Left forelimb (tissue), 1 donor: ENCODE results near the gene IL22RA1.

Source experiments
- DNase-seq: peaks from one replicate; pipeline ENCODE4 v3.0.0-alpha.2; 2018; ENCODE audit warnings: low spot score

Gene IL22RA1

DNA sequence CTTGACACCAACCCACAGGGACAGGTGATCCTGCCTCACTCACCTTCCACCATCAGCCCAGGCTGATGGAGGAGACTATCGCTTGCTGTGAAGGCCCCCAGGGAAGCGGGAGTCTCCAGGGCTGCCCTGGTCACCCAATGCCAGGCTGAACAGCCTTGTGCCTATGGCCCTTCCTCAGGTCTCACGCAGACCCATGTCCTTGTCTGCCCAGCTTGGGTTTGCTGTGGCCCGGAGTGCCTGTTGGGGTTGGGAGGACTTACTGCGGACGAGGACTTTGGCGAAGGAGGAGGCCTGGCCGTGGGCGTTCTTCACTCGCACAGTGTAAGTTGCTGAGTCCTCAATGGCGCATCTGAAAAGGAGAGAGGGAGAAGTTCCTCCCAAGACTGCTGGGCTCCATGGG lies 45.3 kb downstream of the IL22RA1 start:
- DNase-seq: no peak

- DNase-seq: no peak
Measured at GRCh38 chr1:24096739-24097103, 46.2 kb downstream of the IL22RA1 start.

GRCh38 chr1:24096009-24096738 lies 46.8 kb downstream of the IL22RA1 start:
- DNase-seq: no peak

GRCh38 chr1:24095140-24095859 lies 47.6 kb downstream of the IL22RA1 start:
- no peak for DNase-seq

DNA sequence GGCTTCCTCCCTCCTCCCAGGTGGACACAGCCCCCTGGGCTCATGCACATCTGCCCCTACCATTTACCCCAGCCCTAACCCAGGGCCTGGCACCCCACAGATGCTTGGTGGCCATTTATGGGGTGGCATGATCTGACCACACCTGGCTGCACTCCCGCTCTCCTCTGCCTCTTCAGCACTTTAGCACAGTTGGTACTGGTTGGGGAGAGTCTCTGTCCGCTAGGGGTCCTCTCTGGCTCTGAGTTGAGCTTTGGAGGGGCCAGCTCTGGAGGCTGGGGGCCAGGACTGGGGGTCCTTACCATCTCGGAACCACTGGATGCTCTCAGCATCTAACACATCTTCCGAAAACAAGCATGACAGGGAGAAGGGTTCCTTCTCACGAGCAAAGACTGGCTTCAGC lies 48.4 kb downstream of the IL22RA1 start:
- DNase-seq: no peak

GRCh38 chr1:24093732-24094131 lies 49.2 kb downstream of the IL22RA1 start:
- DNase-seq: no peak

DNA sequence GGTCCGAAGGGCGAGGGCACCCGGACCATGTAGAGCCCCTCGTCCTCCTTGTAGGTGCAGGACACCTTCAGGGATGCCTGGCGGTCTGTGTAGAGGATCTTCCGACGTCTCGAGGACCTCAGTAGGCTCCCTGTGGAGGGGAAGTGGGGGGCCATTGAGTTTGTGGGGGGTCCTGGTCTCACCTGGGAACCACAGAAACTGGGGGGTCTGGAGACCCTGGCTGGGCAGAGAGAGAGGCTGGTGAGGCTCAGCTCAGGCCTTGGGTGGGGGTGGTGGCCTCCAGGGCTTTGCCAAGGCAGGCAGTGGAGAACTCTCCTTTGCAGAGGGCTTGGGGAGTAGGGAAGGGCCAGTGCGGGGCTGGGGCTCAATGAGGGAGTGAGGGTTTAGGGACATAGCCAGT lies 50.0 kb downstream of the IL22RA1 start:
- no peak for DNase-seq

DNA sequence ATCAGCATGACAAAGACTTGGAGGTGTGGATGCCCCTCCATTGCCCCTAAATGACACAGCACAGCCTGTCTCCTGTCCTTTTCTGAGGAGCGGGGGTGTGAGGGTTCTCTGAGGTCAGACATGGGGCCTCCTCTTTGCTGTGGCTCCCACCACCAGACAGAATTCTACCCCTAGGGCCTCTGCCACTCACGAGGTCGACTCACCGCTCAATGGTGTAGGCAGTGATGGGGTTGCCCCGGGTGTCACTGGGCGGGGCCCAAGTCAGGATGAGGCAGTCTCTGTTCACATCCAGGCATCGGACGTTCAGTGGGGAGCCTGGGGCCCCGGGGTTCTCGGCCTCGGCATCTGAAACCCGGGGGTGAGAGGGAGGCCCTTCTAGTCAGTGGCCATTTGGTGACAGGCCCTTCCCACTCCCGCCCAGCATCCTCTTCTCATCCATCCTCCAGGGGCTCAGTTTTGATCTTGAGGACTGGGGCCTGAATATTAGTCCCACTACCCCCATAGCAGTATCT lies 50.9 kb downstream of the IL22RA1 start:
- DNase-seq: no peak

- DNase-seq: no peak
Measured at GRCh38 chr1:24090736-24091135, 52.2 kb downstream of the IL22RA1 start.

DNA sequence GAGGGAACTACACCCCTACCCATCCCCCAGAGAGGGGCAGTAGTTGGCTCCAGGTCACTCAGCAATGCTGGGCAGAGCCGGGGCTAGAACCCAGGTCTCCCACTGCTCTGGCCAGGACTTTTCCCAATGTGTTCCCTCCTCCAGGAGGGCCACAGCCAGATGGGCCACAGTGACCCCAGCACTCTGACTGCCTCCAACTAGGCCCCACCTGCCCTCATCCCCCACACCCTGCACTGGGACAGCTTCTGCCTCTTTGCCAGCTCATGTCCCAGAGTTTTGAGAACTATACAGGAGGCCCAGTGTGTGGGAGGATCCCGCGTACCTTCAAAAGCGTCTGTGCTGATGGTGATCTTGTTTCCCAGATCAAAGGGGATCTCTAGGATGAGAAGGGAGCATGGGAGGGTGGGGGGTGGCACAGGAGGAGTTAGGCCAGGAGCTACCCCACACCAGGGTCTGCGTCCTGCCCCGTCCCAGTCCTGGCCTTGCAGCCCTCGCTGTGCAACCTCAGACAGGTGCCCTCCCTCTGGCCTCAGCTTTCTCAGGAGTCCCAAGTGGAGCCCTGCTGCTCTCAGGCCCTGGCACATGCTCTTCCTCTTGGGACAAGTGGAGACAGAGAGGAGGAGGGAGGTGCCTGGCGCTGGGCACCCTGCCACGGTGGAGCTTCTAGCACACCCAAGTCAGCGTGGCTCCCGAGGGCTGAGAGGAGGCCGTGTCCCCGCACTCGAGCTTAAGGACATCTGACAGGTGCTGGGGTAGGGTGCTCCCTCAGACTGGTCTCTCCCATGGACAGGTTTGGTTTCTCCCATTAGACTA lies 53.0 kb downstream of the IL22RA1 start:
- DNase-seq: no peak

- DNase-seq: no peak
Measured at GRCh38 chr1:24089027-24089742, 53.8 kb downstream of the IL22RA1 start.

DNA sequence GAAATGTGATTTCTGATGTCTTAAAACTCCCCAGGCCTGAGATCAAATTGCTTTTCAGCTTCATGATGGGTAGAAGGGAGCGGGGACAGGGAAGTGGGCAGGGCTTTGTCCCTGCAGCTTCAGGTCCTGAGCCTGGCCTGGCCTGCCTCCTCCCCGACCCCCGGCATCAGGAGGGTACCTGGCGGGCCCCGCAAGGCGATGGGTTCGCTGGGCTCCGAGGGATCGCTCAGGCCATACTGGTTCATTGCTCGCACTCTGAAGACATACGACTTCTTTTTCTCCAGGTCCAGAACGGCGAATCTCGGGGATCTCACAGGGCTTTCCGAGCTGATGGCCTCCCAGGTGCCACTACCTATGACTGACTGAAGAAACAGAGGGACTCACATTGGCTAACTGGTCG lies 56.5 kb downstream of the IL22RA1 start:
- DNase-seq: no peak

DNA sequence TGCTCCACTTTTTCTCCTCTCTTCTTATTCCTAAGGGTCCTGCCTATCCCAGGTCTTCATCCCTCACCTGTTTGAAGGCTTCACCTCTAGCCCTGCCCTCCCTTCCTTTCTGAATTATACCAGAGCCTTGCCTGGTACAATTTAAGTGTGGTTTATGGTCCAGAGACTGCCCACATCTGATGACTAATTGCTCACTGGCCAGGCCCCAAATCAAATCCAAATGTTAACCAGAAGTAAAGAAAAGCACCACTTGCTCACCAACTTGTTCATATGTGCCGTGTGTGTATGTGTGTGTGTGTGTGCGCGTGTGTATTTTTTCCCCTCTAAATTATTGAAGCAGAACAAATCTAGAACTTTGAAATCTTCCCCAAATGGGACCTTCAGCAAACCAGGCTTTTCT lies 57.4 kb downstream of the IL22RA1 start:
- DNase-seq: no peak

- no peak for DNase-seq
Measured at GRCh38 chr1:24085007-24085406, 57.9 kb downstream of the IL22RA1 start.

DNA sequence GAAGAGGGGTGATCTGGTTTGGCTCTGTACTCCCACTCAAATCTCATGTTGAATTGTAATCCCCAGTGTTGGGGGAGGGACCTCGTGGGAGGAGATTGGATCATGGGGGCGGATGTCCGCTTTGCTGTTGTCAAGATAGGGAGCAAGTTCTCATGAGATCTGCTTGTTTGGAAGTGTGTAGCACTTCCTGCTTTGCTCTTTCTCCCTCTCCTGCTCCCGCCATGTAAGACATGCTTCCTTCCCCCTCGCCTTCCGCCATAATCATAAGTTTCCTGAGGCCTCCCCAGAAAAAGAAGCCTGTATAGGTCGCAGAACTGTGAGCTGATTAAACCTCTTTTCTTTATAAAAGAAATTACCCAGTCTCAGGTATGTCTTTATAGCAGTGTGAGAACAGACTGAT lies 58.9 kb downstream of the IL22RA1 start:
- no peak for DNase-seq

DNA sequence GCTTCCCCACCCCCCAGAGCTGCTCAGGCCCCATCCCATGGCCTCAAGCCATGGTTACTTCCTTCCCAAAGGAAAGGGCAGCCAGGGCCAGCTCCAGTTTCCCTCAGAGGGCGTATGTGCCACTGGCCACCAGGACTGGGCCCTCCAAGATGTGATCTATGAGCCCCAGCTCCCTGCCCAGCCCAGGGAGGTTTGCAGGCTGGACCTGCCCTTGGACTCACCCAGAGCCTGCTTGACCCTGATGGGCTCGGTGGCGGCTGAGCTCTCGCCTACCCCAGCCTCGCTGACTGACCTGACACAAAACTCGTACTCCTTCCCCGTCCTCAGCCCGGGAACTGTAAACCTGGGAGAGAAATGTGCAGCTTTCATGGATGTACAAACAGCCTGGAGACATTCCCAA lies 60.6 kb downstream of the IL22RA1 start:
- no peak for DNase-seq

- DNase-seq: no peak
Measured at GRCh38 chr1:24081190-24081589, 61.8 kb downstream of the IL22RA1 start.

DNA sequence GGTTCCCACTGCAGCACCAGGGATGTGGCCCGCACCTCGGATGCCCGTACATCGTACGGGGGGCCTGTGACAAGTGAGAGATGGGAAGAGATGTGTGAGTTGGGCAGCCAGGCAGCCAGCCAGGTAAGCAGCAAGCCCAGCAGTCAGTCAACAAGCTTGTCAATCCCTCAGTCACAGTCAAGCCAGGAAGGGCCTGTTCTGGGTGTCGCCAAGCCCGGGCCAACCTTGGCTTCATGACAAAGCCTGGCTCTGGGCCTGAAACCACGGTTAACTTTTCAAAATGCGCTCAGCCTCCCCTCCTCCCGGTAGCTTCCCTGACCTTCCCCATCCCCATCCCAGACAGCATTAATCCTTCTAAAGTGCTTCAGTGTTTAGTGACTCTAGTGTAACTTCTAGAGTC lies 62.8 kb downstream of the IL22RA1 start:
- no peak for DNase-seq

- DNase-seq: no peak
Measured at GRCh38 chr1:24077278-24077978, 65.5 kb downstream of the IL22RA1 start.

DNA sequence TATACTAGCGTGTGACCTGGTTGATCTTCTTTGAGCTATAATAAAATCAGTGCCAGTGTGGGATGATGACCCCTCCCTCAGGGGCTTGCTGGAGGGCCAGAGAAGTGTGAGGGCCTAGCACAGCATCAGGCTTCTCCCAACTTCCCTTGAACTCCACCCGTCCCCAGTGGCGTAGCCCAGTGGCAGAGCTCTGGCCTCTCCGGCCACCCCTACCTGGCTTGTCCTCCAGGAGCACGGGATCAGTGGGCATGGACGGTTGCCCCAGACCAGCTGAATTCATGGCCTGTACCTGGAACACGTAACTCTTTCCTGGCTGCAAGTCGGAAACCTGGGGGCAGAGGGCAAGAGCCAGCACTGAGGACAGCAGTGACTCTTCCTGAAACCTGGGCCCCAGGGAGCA lies 67.0 kb downstream of the IL22RA1 start:
- DNase-seq: no peak

- no peak for DNase-seq
Measured at GRCh38 chr1:24075590-24075854, 67.4 kb downstream of the IL22RA1 start.
